IMR-90 (cell line): ENCODE measurements around the gene DEFB110. TPM values are rescaled to one million over a fixed set of nuclear protein-coding genes. Genes with fewer than 3 reads are reported as not detected.

Source experiments
- ATAC-seq: fragments of 200-7000 bp; cut with Tn5 transposase; 2 replicates; pipeline ENCODE4 v1.9.1; 2020; ENCODE audit warnings: low read depth, mild to moderate bottlenecking, moderate library complexity
- Bru-seq: library from RNA; stranded (reverse); fragments of 400-500 nt; gene quantifications from one replicate; lab custom pipeline; 2021; lab: Mats Ljungman, UMichigan
- BruChase-seq, 2 experiments: library from RNA; stranded (reverse); fragments of 400-500 nt; gene quantifications; one replicate each; lab custom pipeline; 2021; lab: Mats Ljungman, UMichigan
- BruUV-seq: library from RNA; stranded (reverse); fragments of 400-500 nt; replicated peaks from 2 replicates; lab custom pipeline; 2021; lab: Mats Ljungman, UMichigan
- CTCF ChIA-PET: fragments of 300-600 bp; formaldehyde crosslinking; extraction: SDS; loops from one replicate; lab custom pipeline; 2021; ENCODE audit warnings: antibody characterized with exemption; lab: Yijun Ruan, JAX
- POLR2A ChIA-PET: fragments of 300-600 bp; sonication (Branson Sonifier 250); formaldehyde crosslinking; loops from one replicate; lab custom pipeline; 2022; ENCODE audit warnings: antibody characterized with exemption; ENCODE audit not compliant: unreplicated experiment; lab: Charles Lee
- DNase-seq: peaks from one replicate; pipeline ENCODE4 v3.0.0; 2013
- H2AFZ ChIP-seq: replicated peaks from 2 replicates; pipeline ENCODE3; 2013; ENCODE audit warnings: low read length, mild to moderate bottlenecking; ENCODE audit not compliant: poor library complexity
- H2AK5ac ChIP-seq: 2 replicates; pipeline ENCODE4 v1.6.1; 2013; ENCODE audit warnings: low read depth, low read length, inconsistent platforms
- H2AK9ac ChIP-seq: replicated peaks from 2 replicates; pipeline ENCODE3; 2013; ENCODE audit warnings: mild to moderate bottlenecking, low read depth, low read length, moderate library complexity; ENCODE audit not compliant: poor library complexity
- H2BK120ac ChIP-seq: 2 replicates; pipeline ENCODE4 v1.6.1; 2013; ENCODE audit warnings: low read depth, low read length, inconsistent platforms
- H2BK15ac ChIP-seq: 3 replicates; pipeline ENCODE4 v1.6.1; 2013; ENCODE audit warnings: low read depth, low read length, inconsistent platforms
- H2BK20ac ChIP-seq: 2 replicates; pipeline ENCODE4 v1.6.1; 2013; ENCODE audit warnings: low read depth, mild to moderate bottlenecking, inconsistent platforms, low read length, moderate library complexity
- H2BK5ac ChIP-seq: 2 replicates; pipeline ENCODE4 v1.6.1; 2013; ENCODE audit warnings: mild to moderate bottlenecking, low read depth, low read length, inconsistent platforms; ENCODE audit not compliant: poor library complexity, severe bottlenecking
- H3K14ac ChIP-seq: replicated peaks from 2 replicates; pipeline ENCODE4 v1.6.1; 2013; ENCODE audit warnings: low read depth, low read length, inconsistent platforms
- H3K18ac ChIP-seq: 2 replicates; pipeline ENCODE4 v1.6.1; 2013; ENCODE audit warnings: low read depth, low read length, control low read depth
- H3K23ac ChIP-seq: 2 replicates; pipeline ENCODE4 v1.6.1; 2013; ENCODE audit warnings: low read depth, low read length, inconsistent platforms
- H3K27ac ChIP-seq: 2 replicates; pipeline ENCODE4 v1.5.1; 2013; ENCODE audit warnings: mild to moderate bottlenecking, control low read depth, low read length; ENCODE audit not compliant: insufficient read depth
- H3K27me3 ChIP-seq: 2 replicates; pipeline ENCODE4 v1.6.1; 2013; ENCODE audit warnings: low read length; ENCODE audit not compliant: control insufficient read depth, insufficient read depth
- H3K36me3 ChIP-seq: 2 replicates; pipeline ENCODE4 v1.6.1; 2013; ENCODE audit warnings: low read length, mixed read lengths; ENCODE audit not compliant: control insufficient read depth, insufficient read depth
- H3K4ac ChIP-seq: 2 replicates; pipeline ENCODE4 v1.6.1; 2013; ENCODE audit warnings: low read depth, low read length, inconsistent platforms
- H3K4me1 ChIP-seq: 2 replicates; pipeline ENCODE4 v1.6.1; 2013; ENCODE audit warnings: low read length, mixed read lengths; ENCODE audit not compliant: control insufficient read depth, insufficient read depth
- H3K4me2 ChIP-seq: 2 replicates; pipeline ENCODE4 v1.6.1; 2013; ENCODE audit warnings: low read depth, mild to moderate bottlenecking, control low read depth, low read length, moderate library complexity
- H3K4me3 ChIP-seq: 2 replicates; pipeline ENCODE4 v1.5.1; 2013; ENCODE audit warnings: low read depth, mild to moderate bottlenecking, control low read depth, low read length, moderate library complexity; ENCODE audit not compliant: insufficient read depth
- H3K56ac ChIP-seq: 2 replicates; pipeline ENCODE4 v1.6.1; 2013; ENCODE audit warnings: low read length, inconsistent platforms; ENCODE audit not compliant: insufficient read depth; ENCODE audit errors: extremely low read depth
- H3K79me1 ChIP-seq, 2 experiments: 2 replicates each; pipeline ENCODE4 v1.6.1; 2013; ENCODE audit warnings: low read length in 2 of 2, inconsistent platforms in 1 of 2, low read depth in 1 of 2
- H3K9ac ChIP-seq: 2 replicates; pipeline ENCODE4 v1.6.1; 2013; ENCODE audit warnings: low read depth, low read length, control low read depth
- H3K9me1 ChIP-seq: 2 replicates; pipeline ENCODE4 v1.6.1; 2013; ENCODE audit warnings: low read length, inconsistent platforms; ENCODE audit not compliant: insufficient read depth
- H3K9me3 ChIP-seq: 2 replicates; pipeline ENCODE4 v1.6.1; 2013; ENCODE audit warnings: low read length; ENCODE audit not compliant: control insufficient read depth, insufficient read depth
- H4K20me1 ChIP-seq: 2 replicates; pipeline ENCODE4 v1.6.1; 2013; ENCODE audit warnings: low read length, inconsistent platforms; ENCODE audit not compliant: insufficient read depth
- H4K5ac ChIP-seq: 2 replicates; pipeline ENCODE4 v1.6.1; 2013; ENCODE audit warnings: mild to moderate bottlenecking, low read depth, low read length, control low read depth
- H4K8ac ChIP-seq, 2 experiments: 2 replicates each; pipeline ENCODE4 v1.6.1; 2013; ENCODE audit warnings: low read depth in 2 of 2, low read length in 2 of 2, control low read depth in 1 of 2, inconsistent platforms in 1 of 2
- H4K91ac ChIP-seq: 2 replicates; pipeline ENCODE4 v1.6.1; 2013; ENCODE audit warnings: low read depth, low read length, inconsistent platforms; ENCODE audit not compliant: insufficient read depth
- CHD1 ChIP-seq: IDR thresholded peaks from 2 replicates; pipeline ENCODE4 v1.6.1; 2012; ENCODE audit warnings: low read depth, low read length, improper control_type of control experiment
- FOS ChIP-seq: fragments of 150-350 bp; IDR thresholded peaks from 2 replicates; pipeline ENCODE4 v1.6.1; 2016; ENCODE audit warnings: low read depth, low read length
- MAFK ChIP-seq: IDR thresholded peaks from 2 replicates; pipeline ENCODE4 v1.6.1; 2012; ENCODE audit warnings: low read depth, low read length, improper control_type of control experiment
- MAZ ChIP-seq: IDR thresholded peaks from 2 replicates; pipeline ENCODE4 v1.6.1; 2012; ENCODE audit warnings: low read depth, mild to moderate bottlenecking, low read length, improper control_type of control experiment, moderate library complexity, borderline replicate concordance
- NFE2L2 ChIP-seq: fragments of 150-350 bp; IDR thresholded peaks from 2 replicates; pipeline ENCODE4 v1.6.1; 2016; ENCODE audit warnings: low read depth, mild to moderate bottlenecking, low read length
- POLR2A ChIP-seq: IDR thresholded peaks from 2 replicates; pipeline ENCODE4 v1.6.1; 2012; ENCODE audit warnings: mild to moderate bottlenecking, low read depth, low read length
- RAD21 ChIP-seq: IDR thresholded peaks from 2 replicates; pipeline ENCODE4 v1.6.1; 2012; ENCODE audit warnings: low read length, improper control_type of control experiment
- SMC3 ChIP-seq: fragments of 150-350 bp; IDR thresholded peaks from 2 replicates; pipeline ENCODE4 v1.6.1; 2016; ENCODE audit warnings: low read depth, mild to moderate bottlenecking, antibody characterized with exemption, low read length, moderate library complexity
- dilution Hi-C: fragments of 300-500 bp; cut with HindIII; formaldehyde crosslinking; loops from one replicate; pipeline ENCODE4 v1.14.3; 2018; ENCODE audit warnings: low sequenced_read_pairs; ENCODE audit not compliant: unreplicated experiment
- in situ Hi-C: fragments of 300-500 bp; cut with MboI; formaldehyde crosslinking; loops from 3 replicates; pipeline ENCODE4 v1.14.3; 2019; ENCODE audit warnings: low sequenced_read_pairs, inconsistent platforms, mixed read lengths
- intact Hi-C: fragments of 100-400 bp; cut with micrococcal nuclease; formaldehyde crosslinking; loops from 2 replicates; pipeline ENCODE4 v1.10.0; 2022
- long read RNA-seq: library from polyadenylated mRNA; unstranded; transcript quantifications from one replicate; pipeline ENCODE4 v2.0.0, GENCODE V29; 2021; ENCODE audit not compliant: unreplicated experiment
- polyA plus RNA-seq, 3 experiments: library from polyadenylated mRNA; depleted of rRNA; stranded (reverse); fragments of >200 nt; gene quantifications; 2 replicates each; pipeline ENCODE4 v1.2.3, GENCODE V29; 2012; ENCODE audit warnings: low replicate concordance in 1 of 3
- total RNA-seq: library from RNA; depleted of rRNA; stranded (reverse); fragments of >200 nt; gene quantifications from 2 replicates; pipeline ENCODE4 v1.2.3, GENCODE V29; 2012; rRNA removed
- TF ChIP-seq, protein P1 (sequence below): fragments of 150-350 bp; IDR thresholded peaks from 2 replicates; pipeline ENCODE4 v1.6.1; 2017; ENCODE audit warnings: mild to moderate bottlenecking, antibody characterized with exemption, low read length, low read depth
- TF ChIP-seq, protein P2 (sequence below): fragments of 150-350 bp; IDR thresholded peaks from 2 replicates; pipeline ENCODE4 v1.6.1; 2016; ENCODE audit warnings: low read depth, mild to moderate bottlenecking, low read length, moderate library complexity, borderline replicate concordance
- TF ChIP-seq, protein P3 (sequence below): conservative IDR thresholded peaks from 2 replicates; pipeline ENCODE4 v1.5.1; 2012; ENCODE audit warnings: mild to moderate bottlenecking, low read depth, low read length, improper control_type of control experiment

The DEFB110 gene
- total RNA-seq (not detected in 2 replicates), polyA plus RNA-seq (2012; rRNA removed) (not detected in 2 replicates), Bru-seq, nascent RNA (not detected), BruChase-seq, experiment 1, labeled RNA remaining after a 6-hour chase (not detected), BruChase-seq, experiment 2, labeled RNA remaining after a 2-hour chase (not detected)
- polyA plus RNA-seq (2012; cell fraction: cytosol; rRNA removed), result not detected in 2 replicates
- not detected in 2 replicates for polyA plus RNA-seq (2012; cell fraction: nucleus; rRNA removed; ENCODE audit: low replicate concordance)
- long read RNA-seq, result 0 reads

DNA sequence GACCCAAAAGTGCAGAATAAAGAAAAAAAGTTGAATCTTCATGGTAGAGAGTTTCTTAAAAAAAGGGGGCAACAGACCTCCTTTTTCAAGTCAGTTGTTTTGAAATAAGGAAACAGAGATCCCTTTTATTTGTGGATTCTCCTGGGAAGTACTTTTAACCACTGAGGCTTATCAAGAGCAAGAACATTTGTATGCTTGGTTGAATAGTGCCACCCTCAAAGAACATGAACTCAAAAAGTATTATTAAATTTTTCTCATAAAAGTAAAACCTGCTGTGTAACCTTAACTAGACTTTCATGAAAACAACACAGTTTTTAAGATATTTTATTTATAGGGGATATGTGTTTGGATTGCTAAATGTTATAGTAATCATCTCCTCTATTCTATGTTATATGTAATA, at the start of gene DEFB110:
TSS of gene DEFB110 (minus strand) at position 101 of the 400 bp plus-strand sequence. CDS start at position 42, 59 bp downstream.
- Histone ChIP-seq H3K4me3 (no peak within 1 kb of the TSS), H2BK20ac (no peak within 1 kb of the TSS), H4K5ac (no peak within 1 kb of the TSS), H4K91ac (no peak within 1 kb of the TSS), H3K9ac (no peak within 1 kb of the TSS), H4K8ac (no peak within 1 kb of the TSS), H3K56ac (no peak within 1 kb of the TSS), H3K9me3 (no peaks in the 10 kb centered on the region), H3K4me1 (no peaks in the 10 kb centered on the region), H2BK15ac (no peak within 1 kb of the TSS), H3K27ac (no peak within 1 kb of the TSS), H3K9me1 (no peaks in the 10 kb centered on the region), H2BK120ac (no peak within 1 kb of the TSS), H3K23ac (no peak within 1 kb of the TSS), H2BK5ac (no peak within 1 kb of the TSS), H3K36me3 (no peaks in the 10 kb centered on the region), H4K20me1 (no peaks in the 10 kb centered on the region), H2AK5ac (no peak within 1 kb of the TSS), H3K18ac (no peak within 1 kb of the TSS), H3K27me3 (no peaks in the 10 kb centered on the region), H3K14ac (no peak within 1 kb of the TSS), H3K4ac (no peak within 1 kb of the TSS), H2AK9ac (no peak within 1 kb of the TSS), H3K4me2 (no peak within 1 kb of the TSS), H2AFZ (no peak within 1 kb of the TSS), H3K79me1 (no peaks in the 10 kb centered on the region)
- in situ Hi-C loops (no loop called here), intact Hi-C loops (no loop called here), dilution Hi-C loops (no loop called here)
- TF ChIP-seq MAZ, result no peak
- TF ChIP-seq, protein P1, sequence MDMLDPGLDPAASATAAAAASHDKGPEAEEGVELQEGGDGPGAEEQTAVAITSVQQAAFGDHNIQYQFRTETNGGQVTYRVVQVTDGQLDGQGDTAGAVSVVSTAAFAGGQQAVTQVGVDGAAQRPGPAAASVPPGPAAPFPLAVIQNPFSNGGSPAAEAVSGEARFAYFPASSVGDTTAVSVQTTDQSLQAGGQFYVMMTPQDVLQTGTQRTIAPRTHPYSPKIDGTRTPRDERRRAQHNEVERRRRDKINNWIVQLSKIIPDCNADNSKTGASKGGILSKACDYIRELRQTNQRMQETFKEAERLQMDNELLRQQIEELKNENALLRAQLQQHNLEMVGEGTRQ, result no peak
- no peak for TF ChIP-seq CHD1
- no peak for TF ChIP-seq MAFK
- no peak for TF ChIP-seq NFE2L2
- no peak for TF ChIP-seq FOS
- no peak for TF ChIP-seq POLR2A
- TF ChIP-seq, protein P2, sequence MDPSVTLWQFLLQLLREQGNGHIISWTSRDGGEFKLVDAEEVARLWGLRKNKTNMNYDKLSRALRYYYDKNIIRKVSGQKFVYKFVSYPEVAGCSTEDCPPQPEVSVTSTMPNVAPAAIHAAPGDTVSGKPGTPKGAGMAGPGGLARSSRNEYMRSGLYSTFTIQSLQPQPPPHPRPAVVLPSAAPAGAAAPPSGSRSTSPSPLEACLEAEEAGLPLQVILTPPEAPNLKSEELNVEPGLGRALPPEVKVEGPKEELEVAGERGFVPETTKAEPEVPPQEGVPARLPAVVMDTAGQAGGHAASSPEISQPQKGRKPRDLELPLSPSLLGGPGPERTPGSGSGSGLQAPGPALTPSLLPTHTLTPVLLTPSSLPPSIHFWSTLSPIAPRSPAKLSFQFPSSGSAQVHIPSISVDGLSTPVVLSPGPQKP, result no peak
- TF ChIP-seq, protein P3, sequence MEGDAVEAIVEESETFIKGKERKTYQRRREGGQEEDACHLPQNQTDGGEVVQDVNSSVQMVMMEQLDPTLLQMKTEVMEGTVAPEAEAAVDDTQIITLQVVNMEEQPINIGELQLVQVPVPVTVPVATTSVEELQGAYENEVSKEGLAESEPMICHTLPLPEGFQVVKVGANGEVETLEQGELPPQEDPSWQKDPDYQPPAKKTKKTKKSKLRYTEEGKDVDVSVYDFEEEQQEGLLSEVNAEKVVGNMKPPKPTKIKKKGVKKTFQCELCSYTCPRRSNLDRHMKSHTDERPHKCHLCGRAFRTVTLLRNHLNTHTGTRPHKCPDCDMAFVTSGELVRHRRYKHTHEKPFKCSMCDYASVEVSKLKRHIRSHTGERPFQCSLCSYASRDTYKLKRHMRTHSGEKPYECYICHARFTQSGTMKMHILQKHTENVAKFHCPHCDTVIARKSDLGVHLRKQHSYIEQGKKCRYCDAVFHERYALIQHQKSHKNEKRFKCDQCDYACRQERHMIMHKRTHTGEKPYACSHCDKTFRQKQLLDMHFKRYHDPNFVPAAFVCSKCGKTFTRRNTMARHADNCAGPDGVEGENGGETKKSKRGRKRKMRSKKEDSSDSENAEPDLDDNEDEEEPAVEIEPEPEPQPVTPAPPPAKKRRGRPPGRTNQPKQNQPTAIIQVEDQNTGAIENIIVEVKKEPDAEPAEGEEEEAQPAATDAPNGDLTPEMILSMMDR, result no peak
- TF ChIP-seq RAD21, result no peak
- no peak for TF ChIP-seq SMC3
- no TSS peak for BruUV-seq
- ChIA-PET CTCF (no interaction called here), POLR2A (no interaction called here)
- ATAC-seq (no peak), DNase-seq (no peak)
